ENCODE data around the gene TMEM273.
A peak's percentile ranks its signal among the peaks of the same experiment; 100 is the strongest.

TMEM273 gene

GRCh38 chr10:49167425-49168170 is 20.6 kb downstream of the TMEM273 start:
- TF ChIP-seq CEBPB (IDR thresholded peaks at IDR 0.05): no peak
- TF ChIP-seq CREB1 (IDR thresholded peaks at IDR 0.05; ENCODE audit: low read depth): no peak
- TF ChIP-seq EP300 (IDR thresholded peaks at IDR 0.05; ENCODE audit: borderline replicate concordance): no peak
- TF ChIP-seq TAF1 (IDR thresholded peaks at IDR 0.05; ENCODE audit: low read depth): no peak
- no peak for TF ChIP-seq NFIC (IDR thresholded peaks at IDR 0.05)
- no peak for TF ChIP-seq MAX (IDR thresholded peaks at IDR 0.05)
- TF ChIP-seq FOXM1 (IDR thresholded peaks at IDR 0.05; ENCODE audit: borderline replicate concordance, low read depth): no peak
- TF ChIP-seq TEAD4 (IDR thresholded peaks at IDR 0.05): no peak
- TF ChIP-seq YY1 (IDR thresholded peaks at IDR 0.05; ENCODE audit: low read depth): no peak
- no peak for TF ChIP-seq REST (IDR thresholded peaks at IDR 0.05; ENCODE audit: low read depth)
- no peak for TF ChIP-seq RAD21 (IDR thresholded peaks at IDR 0.05; ENCODE audit: low read depth)
- TF ChIP-seq ZBTB7A (IDR thresholded peaks at IDR 0.05; ENCODE audit: low read depth): no peak

- TF ChIP-seq EP300 (IDR thresholded peaks at IDR 0.05; ENCODE audit: borderline replicate concordance) (no peak), MAX (IDR thresholded peaks at IDR 0.05) (peak; percentile 44), EGR1 (IDR thresholded peaks at IDR 0.05) (no peak)
These were observed 21.4 kb downstream of the TMEM273 start for GRCh38 chr10:49166484-49167400.

GRCh38 chr10:49165821-49166483 is 22.2 kb downstream of the TMEM273 start:
- no peak for TF ChIP-seq TCF12 (IDR thresholded peaks at IDR 0.05; ENCODE audit: low read depth)
- TF ChIP-seq USF1 (IDR thresholded peaks at IDR 0.05): no peak
- no peak for TF ChIP-seq FOXM1 (IDR thresholded peaks at IDR 0.05; ENCODE audit: borderline replicate concordance, low read depth)
- no peak for TF ChIP-seq EGR1 (IDR thresholded peaks at IDR 0.05)
- no peak for TF ChIP-seq REST (IDR thresholded peaks at IDR 0.05; ENCODE audit: low read depth)
- TF ChIP-seq NFIC (IDR thresholded peaks at IDR 0.05): no peak
- no peak for TF ChIP-seq YY1 (IDR thresholded peaks at IDR 0.05; ENCODE audit: low read depth)

GRCh38 chr10:49165259-49165658 is 22.9 kb downstream of the TMEM273 start:
- TF ChIP-seq USF1 (IDR thresholded peaks at IDR 0.05) (no peak), NFIC (IDR thresholded peaks at IDR 0.05) (no peak), CREB1 (IDR thresholded peaks at IDR 0.05; ENCODE audit: low read depth) (no peak), EGR1 (IDR thresholded peaks at IDR 0.05) (no peak), MAX (IDR thresholded peaks at IDR 0.05) (no peak)

GRCh38 chr10:49164559-49165188 is 23.5 kb downstream of the TMEM273 start:
- TF ChIP-seq RAD21 (IDR thresholded peaks at IDR 0.05; ENCODE audit: low read depth) (peak; percentile 61), YY1 (IDR thresholded peaks at IDR 0.05; ENCODE audit: low read depth) (no peak), TEAD4 (IDR thresholded peaks at IDR 0.05) (no peak)
